T-helper 2 cell (primary cell): ENCODE results near the gene MRE11.
"Not testable (repeated sequence)": the region's sequence is repeated elsewhere in the genome, so short reads cannot be mapped to it uniquely, and the experiment has no call there.

Experiments used
- DNase-seq, 5 experiments: peaks; one replicate each; pipeline versions ENCODE4 v3.0.0 to v3.0.0-alpha.2; 2012 to 2022
- total RNA-seq, 2 donors: gene quantifications; one replicate each; lab custom pipeline; 2026; lab: John Stamatoyannopoulos, UW

MRE11 gene
- 37.7 to 63.1 reads per million in 2 donors for total RNA-seq

GRCh38 chr11:94493281-94494125, at the start of gene MRE11, which contains the start of gene ANKRD49:
Gene MRE11 (minus strand): TSS chr11:94493844. CDS start chr11:94492801, 1,043 bp downstream.
Gene ANKRD49 (plus strand): TSS chr11:94493984. CDS start chr11:94496694, 2,710 bp downstream.
- peak; percentile 88 to 98 (median 94) for DNase-seq

DNA sequence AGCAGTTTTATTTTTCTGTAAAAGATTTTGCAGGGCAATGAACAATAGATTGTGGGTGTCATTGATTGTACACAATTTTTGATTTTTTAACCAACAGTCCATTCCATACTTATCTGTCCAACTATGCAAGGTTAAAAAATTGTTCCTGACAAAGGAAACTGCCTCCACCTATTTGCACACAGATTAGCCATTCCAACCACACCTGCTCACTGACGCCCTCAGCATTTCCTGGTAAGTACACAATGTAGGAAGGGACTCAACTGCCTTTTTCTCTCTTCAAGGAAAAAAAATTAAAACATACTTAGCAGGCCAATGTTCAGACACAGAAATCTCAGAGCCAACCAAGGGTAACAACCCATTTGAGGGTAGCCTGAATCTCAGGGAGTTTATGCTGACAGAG, 45.8 kb upstream of the MRE11 start:
- DNase-seq: no peak

DNA sequence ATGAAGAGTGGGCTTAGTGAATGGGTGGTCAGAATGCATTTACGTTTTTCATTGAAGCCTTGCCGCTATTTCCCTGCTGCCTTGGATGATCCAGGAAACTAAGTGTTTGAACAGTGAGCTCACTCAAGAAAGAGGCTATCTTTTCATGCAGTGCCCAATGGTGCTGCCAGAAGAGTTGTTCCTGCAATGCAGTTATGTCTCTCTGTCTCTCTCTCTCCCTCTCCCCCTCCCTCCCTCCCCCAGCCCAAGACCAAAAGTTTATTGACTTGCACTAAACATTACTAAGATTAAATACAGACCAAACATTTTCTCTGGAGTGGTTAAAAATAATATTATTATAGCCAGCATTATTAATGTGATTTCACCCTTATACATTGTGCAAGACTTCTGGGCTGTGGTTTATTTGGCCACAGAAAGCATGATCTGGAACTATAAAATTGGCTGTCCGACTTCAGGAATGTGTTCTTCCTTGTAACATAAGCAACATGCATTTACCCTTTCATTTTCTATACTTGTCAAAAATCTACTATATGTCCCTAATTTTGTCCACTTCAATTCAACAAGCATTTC, 43.5 kb upstream of the MRE11 start:
- DNase-seq: no peak

GRCh38 chr11:94536386-94536785, 42.7 kb upstream of the MRE11 start:
- no peak for DNase-seq

DNA sequence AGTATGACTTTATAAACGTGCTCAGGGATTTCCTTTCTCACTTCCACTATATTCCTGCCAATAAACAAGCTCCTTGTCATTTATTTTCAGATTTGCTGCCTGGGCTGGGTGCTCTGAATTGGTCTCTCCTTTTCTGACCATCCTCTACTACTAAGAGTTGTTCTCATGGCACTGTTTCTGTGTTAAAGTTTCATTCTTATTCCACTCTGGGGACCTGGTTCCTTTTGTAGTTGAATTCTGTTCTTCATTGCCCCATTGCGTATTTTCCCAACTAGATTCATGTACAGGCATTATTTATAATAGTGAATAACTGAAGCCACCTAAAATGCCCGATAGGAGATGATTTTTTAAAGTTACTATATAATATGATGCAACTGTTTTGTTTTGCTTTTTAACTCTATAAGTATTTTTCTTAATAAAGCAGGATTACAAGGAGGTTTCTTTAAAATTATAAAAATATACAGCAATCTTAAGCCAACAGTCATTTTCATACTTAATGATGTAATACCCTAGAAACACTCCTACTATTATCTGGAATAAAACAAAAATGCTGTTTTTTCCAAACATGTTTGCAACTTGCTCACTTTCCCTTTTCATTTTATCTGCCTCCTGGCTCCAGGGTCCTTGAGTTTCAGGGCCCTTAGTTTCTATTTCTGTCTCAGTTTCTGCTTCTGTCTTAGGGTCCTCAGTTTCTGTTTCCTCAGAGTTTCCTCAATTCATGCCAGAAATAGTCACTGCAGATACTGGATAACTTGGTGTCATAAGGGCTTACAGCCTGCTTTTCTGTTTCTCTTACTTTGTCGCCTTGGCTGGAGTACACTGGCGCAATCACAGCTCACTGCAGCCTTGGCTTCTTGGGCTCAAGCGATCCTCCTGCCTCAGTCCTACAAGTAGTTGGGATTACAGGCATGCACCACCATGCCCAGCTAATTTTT, 40.3 kb upstream of the MRE11 start:
- no peak for DNase-seq

GRCh38 chr11:94533206-94533605, 39.6 kb upstream of the MRE11 start:
- DNase-seq: no peak

- no peak for DNase-seq
Observed at GRCh38 chr11:94532211-94532610, 38.6 kb upstream of the MRE11 start.

- no peak for DNase-seq
Observed at GRCh38 chr11:94528551-94528950, 34.9 kb upstream of the MRE11 start.

DNA sequence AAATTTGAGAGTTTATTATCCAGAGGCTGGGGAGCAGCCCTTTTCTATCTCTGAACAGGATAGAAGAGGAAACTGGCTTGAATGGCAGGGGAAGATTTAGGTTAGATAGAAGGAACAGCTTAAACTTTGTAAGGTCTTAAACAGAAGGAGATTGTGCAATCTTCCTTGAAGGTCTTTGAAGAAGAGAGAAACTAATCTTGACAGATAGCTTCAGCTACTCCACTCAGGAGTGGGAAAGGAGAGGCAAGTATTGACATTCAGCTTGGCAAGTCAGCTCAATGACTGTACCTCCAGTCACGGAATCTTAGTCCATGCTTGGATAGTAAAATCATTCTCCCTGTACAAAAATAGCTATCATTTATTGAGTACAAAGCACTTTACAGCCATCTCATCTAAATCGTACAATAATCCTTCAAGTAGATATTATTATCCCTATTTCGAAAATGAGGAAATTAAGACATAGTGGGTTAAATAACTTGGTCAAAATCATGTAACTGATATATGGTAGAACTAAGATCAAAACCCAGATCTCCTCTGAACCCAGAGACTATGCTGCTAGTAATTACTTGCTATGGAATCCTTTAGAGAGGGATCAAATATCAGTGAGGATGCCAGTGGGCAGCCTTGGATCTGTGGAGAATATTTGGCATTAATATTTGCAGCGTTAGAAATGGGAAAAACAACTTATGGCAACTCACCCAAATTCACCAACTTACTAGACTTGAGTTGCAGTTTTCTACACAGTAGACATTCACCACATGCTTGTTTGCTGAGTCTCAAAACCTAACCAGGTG, 33.2 kb upstream of the MRE11 start:
- DNase-seq: no peak

DNA sequence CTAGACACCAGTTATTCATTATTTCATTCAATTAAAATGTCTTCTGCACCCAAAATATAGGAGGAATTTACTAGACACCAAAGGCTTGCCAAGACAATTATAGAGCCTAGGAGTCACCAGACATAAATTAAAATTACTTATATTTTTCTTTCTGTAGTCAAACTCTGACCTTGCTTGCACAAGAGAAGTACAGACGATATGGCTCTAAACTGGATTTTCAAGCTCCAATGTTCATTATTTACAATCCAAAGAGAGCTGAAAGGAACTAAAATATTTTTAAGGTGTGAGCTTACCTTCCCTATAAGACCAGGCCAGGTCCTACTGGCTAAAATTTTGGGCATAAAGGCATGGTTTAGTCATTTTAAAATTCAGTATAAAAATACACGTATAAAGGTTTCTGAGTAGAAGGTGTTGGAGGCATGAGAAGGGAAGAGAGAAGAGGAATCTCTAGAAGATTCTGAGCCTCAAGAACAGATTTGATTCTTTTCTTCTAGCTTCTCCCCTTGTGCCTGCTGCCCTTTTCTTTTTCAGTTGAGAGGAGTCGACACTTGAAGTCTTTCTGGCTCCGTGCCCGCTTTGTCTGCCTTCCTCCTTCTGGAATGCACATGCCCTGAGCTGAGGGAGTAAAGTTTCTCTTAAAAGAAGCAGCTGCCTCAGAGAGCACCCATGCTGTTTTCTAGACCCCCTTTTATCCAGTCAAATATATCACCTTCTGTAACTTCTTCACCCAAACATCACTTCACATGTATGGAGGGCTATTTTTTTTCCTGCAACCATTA, 32.1 kb upstream of the MRE11 start:
- no peak for DNase-seq

GRCh38 chr11:94524341-94524740, 30.7 kb upstream of the MRE11 start:
- DNase-seq: no peak

GRCh38 chr11:94521684-94522083, 28.0 kb upstream of the MRE11 start:
- no peak for DNase-seq

DNA sequence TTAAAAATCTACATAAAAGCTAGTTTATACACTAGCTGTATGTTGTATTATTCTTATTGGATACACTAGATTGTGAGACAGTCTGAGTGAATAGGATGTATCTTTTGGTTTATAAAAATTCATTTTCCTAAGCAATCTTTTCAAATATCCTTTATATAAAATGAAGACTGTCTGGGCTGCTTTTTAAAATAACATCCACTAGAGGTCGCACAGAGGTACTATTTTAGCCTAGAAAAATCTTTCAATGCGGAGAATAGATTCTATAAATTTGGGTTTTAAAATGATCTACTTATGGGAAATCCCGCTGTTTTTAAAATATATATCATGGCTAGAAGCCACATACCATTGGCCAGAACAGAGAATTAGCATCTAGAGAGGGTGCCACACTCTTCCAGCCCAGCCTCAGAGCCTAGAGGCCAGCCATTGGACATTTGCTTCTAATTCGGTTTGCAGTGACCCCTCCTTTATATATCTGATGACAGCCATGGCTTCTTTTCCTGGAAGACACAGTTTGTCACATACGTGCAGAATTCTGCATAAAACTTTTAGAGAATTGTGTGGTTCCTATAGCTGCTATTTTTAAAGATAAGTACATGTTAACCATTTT, 25.9 kb upstream of the MRE11 start:
- DNase-seq: peak in 1 of 5 experiments; percentile 21

DNA sequence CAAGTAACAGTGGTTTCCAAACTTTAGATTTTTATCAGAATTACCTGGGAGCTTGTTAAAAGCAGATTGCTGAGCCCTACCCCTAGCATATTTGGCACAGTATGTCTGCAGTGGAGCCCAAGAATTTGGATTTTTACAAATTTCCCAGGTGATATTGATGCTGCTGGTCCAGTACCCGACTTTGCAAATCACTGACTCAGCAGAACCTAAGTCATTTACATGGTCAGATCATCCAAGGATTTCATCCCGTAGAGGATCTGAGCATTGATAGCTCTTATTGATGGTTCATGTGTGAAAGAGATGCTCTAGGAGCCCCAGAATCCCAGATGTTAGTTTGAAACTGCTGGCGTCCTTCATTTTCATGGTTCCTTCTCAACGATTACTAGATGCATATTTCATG, 24.7 kb upstream of the MRE11 start:
- DNase-seq: no peak

DNA sequence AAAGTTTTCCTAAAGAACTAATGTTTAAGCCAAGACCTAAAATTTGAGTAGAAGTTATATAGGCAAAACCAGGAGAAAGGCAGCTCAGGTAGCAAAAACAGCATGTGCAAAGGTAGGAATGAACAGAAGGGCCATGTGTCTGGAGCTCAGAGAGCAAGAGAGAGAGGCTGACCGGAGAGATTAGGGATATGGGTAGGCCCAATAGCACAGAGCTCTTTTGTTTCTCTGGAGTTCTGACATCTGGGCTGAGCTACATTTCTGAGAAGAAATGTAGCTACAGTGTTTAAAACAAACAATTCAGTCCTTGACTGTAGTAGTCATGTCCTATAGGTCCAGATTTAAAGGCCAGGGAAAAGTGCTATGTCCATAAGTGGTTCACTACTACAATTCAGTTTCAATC, 23.1 kb upstream of the MRE11 start:
- no peak for DNase-seq

DNA sequence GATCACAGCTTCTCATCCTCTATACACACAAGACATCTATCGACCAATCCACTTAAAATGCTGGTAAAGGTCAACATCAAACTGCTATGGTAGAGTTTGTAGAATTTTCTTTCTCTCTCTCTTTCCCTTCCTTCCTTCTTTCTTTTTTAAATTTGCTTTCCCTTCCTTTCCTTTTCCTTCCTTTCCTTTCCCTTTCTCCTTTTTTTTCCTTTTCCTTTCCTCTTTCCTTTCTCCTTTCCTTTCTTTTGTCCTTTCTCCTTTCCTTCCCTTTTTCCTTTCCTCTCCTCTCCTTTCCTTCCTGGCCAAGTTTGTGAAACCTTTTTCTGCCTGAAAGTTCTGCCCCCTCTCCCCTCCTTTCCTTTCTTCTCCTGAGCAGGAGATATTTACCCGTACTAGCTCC, 21.8 kb upstream of the MRE11 start:
- no peak for DNase-seq

DNA sequence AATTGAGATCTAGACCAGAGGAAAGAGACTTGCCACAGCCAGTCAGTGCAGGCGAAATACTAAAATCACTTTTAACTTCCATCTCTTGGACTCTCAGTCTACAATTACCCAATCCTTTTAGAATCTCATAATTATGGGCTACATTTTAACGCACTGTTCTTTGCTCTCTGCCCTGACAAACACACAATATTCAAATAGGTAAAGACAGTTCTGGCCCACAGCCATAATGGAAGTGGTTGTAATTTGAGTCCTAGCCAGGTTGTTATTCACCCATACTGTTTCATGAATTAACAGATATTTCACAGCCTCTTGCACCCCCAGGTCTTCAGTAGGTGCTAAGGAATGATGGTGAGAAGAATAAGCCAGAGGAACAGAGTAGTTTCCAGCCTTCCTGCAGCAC, 19.4 kb upstream of the MRE11 start:
- DNase-seq: no peak

DNA sequence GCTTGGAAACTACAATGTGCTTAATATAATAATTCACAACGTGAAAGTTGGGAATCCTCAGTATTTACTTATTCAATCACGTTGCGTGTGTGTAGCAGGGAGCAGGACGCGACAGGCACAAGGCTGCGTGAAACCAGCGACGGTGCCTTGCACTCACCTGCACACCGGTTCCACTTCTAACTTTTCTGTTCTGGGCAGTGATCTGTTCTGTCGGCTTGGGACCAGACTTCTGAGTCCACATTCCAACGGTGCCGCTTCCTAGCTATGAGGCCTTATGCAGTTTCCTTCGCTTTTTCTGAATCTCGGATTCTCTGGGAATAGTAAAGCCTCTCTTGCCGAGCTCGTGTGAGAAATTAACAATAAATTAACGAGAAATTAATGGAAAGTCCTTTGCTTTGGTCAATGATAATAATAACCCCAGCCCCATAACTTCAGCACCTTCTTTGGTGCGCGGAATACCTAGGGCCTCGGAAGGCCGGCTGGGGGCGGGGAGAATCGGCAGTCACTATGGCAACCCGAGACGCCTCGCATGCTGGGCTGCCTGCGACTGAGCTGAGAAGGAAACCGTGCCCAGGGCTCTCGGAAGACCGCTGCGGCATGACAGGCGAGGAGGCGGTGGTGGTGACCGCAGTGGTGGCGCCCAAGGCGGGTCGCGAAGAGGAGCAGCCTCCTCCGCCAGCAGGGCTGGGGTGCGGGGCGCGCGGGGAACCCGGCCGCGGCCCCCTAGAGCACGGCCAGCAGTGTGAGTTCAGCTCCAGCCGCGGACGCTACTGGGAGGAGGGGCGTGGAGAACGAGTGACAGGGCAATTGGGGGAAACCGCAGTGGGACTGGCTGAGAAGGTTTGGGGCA, 18.5 kb upstream of the MRE11 start, which contains the start of gene C11orf97:
Gene C11orf97, plus strand, starts transcription at position 530 of the 850 bp plus-strand sequence. Its CDS starts 68 bp downstream, at position 598.
- DNase-seq: peak in 4 of 5 experiments; percentile 13 to 62 (median 32)

DNA sequence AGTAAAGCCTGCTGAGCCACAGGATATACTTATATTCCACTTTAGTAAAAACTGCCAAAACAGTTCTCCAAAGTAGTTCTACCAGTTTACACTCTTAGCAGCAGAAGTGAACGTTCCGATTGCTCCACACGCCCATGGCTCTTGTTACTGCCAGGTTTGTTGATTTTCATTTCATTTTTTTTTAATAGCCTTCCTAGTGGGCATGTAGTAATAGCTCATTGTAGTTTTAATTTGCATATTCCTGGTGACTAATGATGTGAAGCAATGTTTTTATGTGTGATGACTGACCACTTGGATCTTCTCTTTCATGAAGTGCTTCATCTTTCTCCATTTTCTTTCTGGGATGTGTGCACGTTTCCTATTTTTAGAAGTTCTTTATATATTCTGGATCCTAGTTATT, 13.8 kb upstream of the MRE11 start:
- no peak for DNase-seq

DNA sequence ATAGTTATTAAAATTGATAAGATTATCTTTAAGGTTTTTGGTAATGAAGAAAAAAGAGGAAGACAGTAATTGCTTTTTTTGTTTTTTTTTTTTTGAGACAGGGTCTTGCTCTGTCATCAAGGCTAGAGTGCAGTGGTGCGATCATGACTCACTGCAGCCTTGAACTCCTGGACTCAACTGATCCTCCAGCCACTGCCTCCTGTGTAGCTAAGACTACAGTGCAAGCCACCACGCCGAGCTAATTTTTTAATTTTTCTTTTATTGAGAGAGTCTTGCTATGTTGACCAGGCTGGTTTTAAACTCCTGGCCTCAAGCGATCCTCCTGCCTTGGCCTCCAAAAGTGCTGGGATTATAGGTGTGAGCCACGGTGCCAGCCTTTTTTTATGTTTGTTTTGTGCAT, 12.9 kb upstream of the MRE11 start:
- DNase-seq: not testable (repeated sequence)
